ENCODE measurements around the gene INO80C. TPM values are rescaled to one million over a fixed set of nuclear protein-coding genes. Genes with fewer than 3 reads are reported as not detected.

The INO80C gene
- total and polyA plus RNA-seq, 8 donors = 8.7 to 66.7 (median 29.6) TPM; not detected in 1

GRCh38 chr18:35495536-35496314 lies 2.0 kb downstream of the INO80C start:
- H3K27ac ChIP-seq = peak overlapping the region in 1 of 5 donors; percentile 97
- intact Hi-C loops (cut with DNase I; ENCODE audit: low total_unique reads) = no loop called here
- no peak for TF ChIP-seq POLR2A (IDR thresholded peaks at IDR 0.05)
- TF ChIP-seq, protein P1, sequence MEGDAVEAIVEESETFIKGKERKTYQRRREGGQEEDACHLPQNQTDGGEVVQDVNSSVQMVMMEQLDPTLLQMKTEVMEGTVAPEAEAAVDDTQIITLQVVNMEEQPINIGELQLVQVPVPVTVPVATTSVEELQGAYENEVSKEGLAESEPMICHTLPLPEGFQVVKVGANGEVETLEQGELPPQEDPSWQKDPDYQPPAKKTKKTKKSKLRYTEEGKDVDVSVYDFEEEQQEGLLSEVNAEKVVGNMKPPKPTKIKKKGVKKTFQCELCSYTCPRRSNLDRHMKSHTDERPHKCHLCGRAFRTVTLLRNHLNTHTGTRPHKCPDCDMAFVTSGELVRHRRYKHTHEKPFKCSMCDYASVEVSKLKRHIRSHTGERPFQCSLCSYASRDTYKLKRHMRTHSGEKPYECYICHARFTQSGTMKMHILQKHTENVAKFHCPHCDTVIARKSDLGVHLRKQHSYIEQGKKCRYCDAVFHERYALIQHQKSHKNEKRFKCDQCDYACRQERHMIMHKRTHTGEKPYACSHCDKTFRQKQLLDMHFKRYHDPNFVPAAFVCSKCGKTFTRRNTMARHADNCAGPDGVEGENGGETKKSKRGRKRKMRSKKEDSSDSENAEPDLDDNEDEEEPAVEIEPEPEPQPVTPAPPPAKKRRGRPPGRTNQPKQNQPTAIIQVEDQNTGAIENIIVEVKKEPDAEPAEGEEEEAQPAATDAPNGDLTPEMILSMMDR (IDR thresholded peaks at IDR 0.05) = no peak
- no peak for TF ChIP-seq POLR2AphosphoS5 (IDR thresholded peaks at IDR 0.05)
- no peak for TF ChIP-seq EP300 (IDR thresholded peaks at IDR 0.05)
- H3K4me3 ChIP-seq = no peak overlapping the region
- peaks cover 14 to 59% (median 45%) of the 10 kb centered on the region in 4 donors for H3K4me1 ChIP-seq
- no peak for DNase-seq
- H3K9me3 ChIP-seq = no peaks in the 10 kb centered on the region
- no peaks in the 10 kb centered on the region for H3K27me3 ChIP-seq
- 63 to 77% (median 74%) methylated on average over 7 of the region's 7 CpGs for WGBS, 5 donors
- no peaks in the 10 kb centered on the region for H3K36me3 ChIP-seq

- Histone ChIP-seq H3K36me3 (no peaks in the 10 kb centered on the region), H3K27ac (no peak overlapping the region), H3K9me3 (no peaks in the 10 kb centered on the region), H3K4me3 (no peak overlapping the region), H3K4me1 (peaks cover 14 to 71% (median 53%) of the 10 kb centered on the region in 4 donors), H3K27me3 (no peaks in the 10 kb centered on the region)
- WGBS, 5 donors = 61 to 75% (median 72%) methylated on average over 8 of the region's 8 CpGs
- intact Hi-C loops (cut with DNase I; ENCODE audit: low total_unique reads) = no loop called here
- DNase-seq = no peak
- TF ChIP-seq POLR2AphosphoS5 (IDR thresholded peaks at IDR 0.05) (no peak), POLR2A (IDR thresholded peaks at IDR 0.05) (no peak), EP300 (IDR thresholded peaks at IDR 0.05) (no peak)
- TF ChIP-seq, protein P1 (IDR thresholded peaks at IDR 0.05) = no peak
Observed at GRCh38 chr18:35494251-35495220, 3.2 kb downstream of the INO80C start.

DNA sequence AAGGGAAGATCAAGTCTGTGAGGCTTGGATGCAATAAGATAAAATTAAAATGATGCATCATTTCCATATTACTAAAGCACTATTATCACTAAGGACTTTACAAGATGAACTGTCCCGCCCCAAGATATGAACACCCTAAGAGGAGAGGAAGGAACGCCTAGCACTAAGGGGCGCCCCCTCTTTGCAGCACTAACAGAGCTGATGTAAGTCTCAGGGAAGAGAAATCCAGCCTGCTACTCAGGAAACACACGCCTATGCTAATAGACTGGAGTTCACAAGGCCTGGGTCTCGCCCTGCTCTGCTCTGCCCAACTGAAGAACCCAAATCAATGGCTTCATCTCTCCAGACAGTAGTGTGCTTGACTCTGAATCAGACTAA lies 6.1 kb downstream of the INO80C start:
- TF ChIP-seq, protein P1 (IDR thresholded peaks at IDR 0.05) = no peak
- TF ChIP-seq POLR2AphosphoS5 (IDR thresholded peaks at IDR 0.05) (no peak), EP300 (IDR thresholded peaks at IDR 0.05) (no peak), POLR2A (IDR thresholded peaks at IDR 0.05) (no peak)
- DNase-seq = no peak
- 57 to 74% (median 66%) methylated on average over 5 of the region's 5 CpGs for WGBS, 5 donors
- Histone ChIP-seq H3K4me1 (peaks cover 7 to 70% (median 42%) of the 10 kb centered on the region in 4 donors), H3K36me3 (no peaks in the 10 kb centered on the region), H3K27ac (peak overlapping the region in 3 of 5 donors; percentile 33 to 65 (median 50)), H3K4me3 (no peak overlapping the region), H3K27me3 (no peaks in the 10 kb centered on the region), H3K9me3 (no peaks in the 10 kb centered on the region)
- intact Hi-C loops (cut with DNase I; ENCODE audit: low total_unique reads) = no loop called here
